H9 (cell line): Measurements from ENCODE around the gene PLCH1. TPM values are rescaled to one million over a fixed set of nuclear protein-coding genes. Genes with fewer than 3 reads are reported as not detected.

Experiments
- DNase-seq: peaks from one replicate; pipeline ENCODE4 v3.0.0-alpha.2; 2017
- H2AFZ ChIP-seq: one replicate; pipeline ENCODE4 v1.6.1; 2013; ENCODE audit warnings: mild to moderate bottlenecking, low read length, control low read depth, moderate library complexity
- H2AK5ac ChIP-seq: 2 replicates; pipeline ENCODE4 v1.6.1; 2013; ENCODE audit warnings: low read length, control low read depth, mixed read lengths; ENCODE audit not compliant: insufficient read length
- H2BK120ac ChIP-seq: one replicate; pipeline ENCODE4 v1.6.1; 2013; ENCODE audit warnings: low read depth, mild to moderate bottlenecking, low read length, control low read depth, inconsistent platforms; ENCODE audit not compliant: poor library complexity, severe bottlenecking
- H2BK12ac ChIP-seq: 2 replicates; pipeline ENCODE4 v1.6.1; 2013; ENCODE audit warnings: low read length, control low read depth, mixed read lengths, low read depth; ENCODE audit not compliant: insufficient read length
- H2BK15ac ChIP-seq: 2 replicates; pipeline ENCODE4 v1.6.1; 2013; ENCODE audit warnings: low read depth, low read length, control low read depth
- H2BK20ac ChIP-seq: one replicate; pipeline ENCODE4 v1.6.1; 2013; ENCODE audit warnings: low read depth, mild to moderate bottlenecking, low read length, control low read depth, inconsistent platforms; ENCODE audit not compliant: poor library complexity, severe bottlenecking
- H2BK5ac ChIP-seq: 2 replicates; pipeline ENCODE4 v1.6.1; 2013; ENCODE audit warnings: low read length, control low read depth, mixed read lengths; ENCODE audit not compliant: insufficient read length
- H3K14ac ChIP-seq: 2 replicates; pipeline ENCODE4 v1.6.1; 2013; ENCODE audit warnings: low read length, control low read depth; ENCODE audit not compliant: insufficient read depth
- H3K18ac ChIP-seq: 2 replicates; pipeline ENCODE4 v1.6.1; 2013; ENCODE audit warnings: low read depth, mild to moderate bottlenecking, mixed read lengths, low read length, control low read depth; ENCODE audit not compliant: insufficient read length
- H3K23ac ChIP-seq: 2 replicates; pipeline ENCODE4 v1.6.1; 2013; ENCODE audit warnings: low read length, control low read depth, mixed read lengths, low read depth; ENCODE audit not compliant: insufficient read length
- H3K23me2 ChIP-seq: 2 replicates; pipeline ENCODE4 v1.6.1; 2013; ENCODE audit warnings: low read depth, mild to moderate bottlenecking, mixed read lengths, low read length, control low read depth; ENCODE audit not compliant: insufficient read length, poor library complexity, severe bottlenecking
- H3K27ac ChIP-seq: 2 replicates; pipeline ENCODE4 v1.5.1; 2013; ENCODE audit warnings: low read length, control low read depth, mixed read lengths, low read depth; ENCODE audit not compliant: insufficient read length
- H3K27me3 ChIP-seq: 2 replicates; pipeline ENCODE4 v1.6.1; 2013; ENCODE audit warnings: low read length, control low read depth, inconsistent platforms; ENCODE audit not compliant: insufficient read depth
- H3K4ac ChIP-seq: 2 replicates; pipeline ENCODE4 v1.6.1; 2013; ENCODE audit warnings: low read depth, mild to moderate bottlenecking, control low read depth, inconsistent platforms, low read length, moderate library complexity
- H3K4me1 ChIP-seq: 2 replicates; pipeline ENCODE4 v1.6.1; 2013; ENCODE audit warnings: low read length, control low read depth, inconsistent platforms; ENCODE audit not compliant: insufficient read depth
- H3K4me2 ChIP-seq: 2 replicates; pipeline ENCODE4 v1.6.1; 2013; ENCODE audit warnings: low read length, control low read depth, mixed read lengths; ENCODE audit not compliant: insufficient read length, insufficient read depth
- H3K56ac ChIP-seq: 2 replicates; pipeline ENCODE4 v1.6.1; 2013; ENCODE audit warnings: low read depth, mild to moderate bottlenecking, mixed read lengths, low read length, control low read depth; ENCODE audit not compliant: insufficient read length
- H3K79me1 ChIP-seq: 2 replicates; pipeline ENCODE4 v1.6.1; 2013; ENCODE audit warnings: low read depth, mild to moderate bottlenecking, moderate library complexity, low read length, control low read depth, inconsistent platforms; ENCODE audit not compliant: insufficient read depth, poor library complexity, severe bottlenecking
- H3K79me2 ChIP-seq: 2 replicates; pipeline ENCODE4 v1.6.1; 2013; ENCODE audit warnings: low read length, control low read depth, inconsistent platforms; ENCODE audit not compliant: insufficient read depth
- H3K9ac ChIP-seq: 2 replicates; pipeline ENCODE4 v1.6.1; 2013; ENCODE audit warnings: low read length, control low read depth, mixed read lengths; ENCODE audit not compliant: insufficient read length; ENCODE audit errors: extremely low read depth
- H3K9me3 ChIP-seq: one replicate; pipeline ENCODE4 v1.6.1; 2013; ENCODE audit warnings: low read depth, low read length, inconsistent platforms; ENCODE audit not compliant: control insufficient read depth
- H3T11ph ChIP-seq: one replicate; pipeline ENCODE4 v1.6.1; 2013; ENCODE audit warnings: mild to moderate bottlenecking, low read length, control low read depth, inconsistent platforms
- H4K20me1 ChIP-seq: one replicate; pipeline ENCODE4 v1.6.1; 2013; ENCODE audit not compliant: control insufficient read depth, insufficient read length, insufficient read depth
- H4K5ac ChIP-seq: 2 replicates; pipeline ENCODE4 v1.6.1; 2013; ENCODE audit warnings: low read depth, mild to moderate bottlenecking, mixed read lengths, low read length, control low read depth; ENCODE audit not compliant: insufficient read length
- H4K8ac ChIP-seq: replicated peaks from 2 replicates; pipeline ENCODE4 v1.6.1; 2013; ENCODE audit warnings: low read length, control low read depth, mixed read lengths, low read depth; ENCODE audit not compliant: insufficient read length
- H4K91ac ChIP-seq: 2 replicates; pipeline ENCODE4 v1.6.1; 2013; ENCODE audit warnings: low read depth, mild to moderate bottlenecking, moderate library complexity, mixed read lengths, low read length, control low read depth; ENCODE audit not compliant: insufficient read length
- H3K27ac Mint-ChIP-seq, 3 experiments: 2 replicates in 2 of 3; 3 replicates in 1 of 3; pipeline ENCODE4 v1.8.0; 2020 to 2021; ENCODE audit warnings: mixed read lengths in 3 of 3, mild to moderate bottlenecking in 1 of 3, moderate library complexity in 1 of 3
- H3K27me3 Mint-ChIP-seq: 2 replicates; pipeline ENCODE4 v1.8.0; 2021; ENCODE audit warnings: low read depth, mild to moderate bottlenecking, moderate library complexity, mixed read lengths
- H3K36me3 Mint-ChIP-seq, 3 experiments: 2 replicates in 2 of 3; 3 replicates in 1 of 3; pipeline ENCODE4 v1.8.0; 2020 to 2021; ENCODE audit warnings: low read depth in 3 of 3, mixed read lengths in 3 of 3; ENCODE audit not compliant: insufficient read depth in 1 of 3
- H3K4me1 Mint-ChIP-seq, 2 experiments: 2 replicates each; pipeline ENCODE4 v1.8.0; 2020; ENCODE audit warnings: mixed read lengths in 2 of 2
- H3K4me3 Mint-ChIP-seq, 2 experiments: 2 replicates in 1 of 2; 3 replicates in 1 of 2; pipeline ENCODE4 v1.8.0; 2020 to 2021; ENCODE audit warnings: mild to moderate bottlenecking in 2 of 2, mixed read lengths in 2 of 2, moderate library complexity in 1 of 2
- H3K9me3 Mint-ChIP-seq, 2 experiments: 2 replicates in 1 of 2; 3 replicates in 1 of 2; pipeline ENCODE4 v1.8.0; 2020; ENCODE audit warnings: mild to moderate bottlenecking in 2 of 2, mixed read lengths in 2 of 2, moderate library complexity in 1 of 2
- WGBS: extraction: QIAGEN DNeasy Blood & Tissue Kit; methylation state at CpG from one replicate; pipeline ENCODE4 v1.1.7; 2013; ENCODE audit warnings: missing lambda C conversion rate, low lambda C conversion rate, mixed read lengths; ENCODE audit not compliant: insufficient read length; ENCODE audit errors: extremely low coverage; 5-methylcytosine and 5-hydroxymethylcytosine counted together
- total RNA-seq: library from RNA; stranded (reverse); gene quantifications from 2 replicates; pipeline ENCODE4 v1.2.1, GENCODE V29; 2021
- TF ChIP-seq, protein P1 (sequence below): fragments of 200-600 bp; sonication (generic); conservative IDR thresholded peaks from 3 replicates; pipeline ENCODE4 v1.8.0; 2021; ENCODE audit warnings: antibody characterized with exemption, mild to moderate bottlenecking

The PLCH1 gene
- total RNA-seq, 1 experiment from 2014 or later, result 19.0 TPM

DNA sequence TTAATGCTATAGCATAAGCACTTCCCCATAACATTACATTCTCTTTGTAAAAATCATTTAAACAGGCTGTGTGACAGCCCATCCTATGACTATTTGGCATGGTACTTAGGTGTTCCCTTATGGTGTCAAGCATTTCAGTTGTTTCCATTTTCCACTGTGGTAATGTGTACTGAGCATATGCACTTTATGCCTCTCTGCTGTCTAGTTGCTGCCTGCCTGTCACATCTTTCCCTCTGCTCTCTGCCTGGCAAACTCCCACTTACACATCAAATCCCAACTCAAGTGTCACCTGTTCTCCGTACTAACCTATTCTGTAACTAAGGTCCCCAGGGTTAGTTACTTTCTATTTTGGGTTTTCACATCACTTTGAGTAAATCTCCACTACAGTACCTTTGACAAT, 367.0 kb downstream of the PLCH1 start:
- Mint-ChIP-seq H3K27ac (no peak overlapping the region), H3K4me3 (no peak overlapping the region), H3K4me1 (peaks cover 14 to 16% of the 10 kb centered on the region in 2 experiments), H3K36me3 (no peaks in the 10 kb centered on the region), H3K27me3 (peaks cover 3% of the 10 kb centered on the region), H3K9me3 (no peaks in the 10 kb centered on the region)
- no peak overlapping the region for H4K5ac ChIP-seq
- no peak overlapping the region for H3K23ac ChIP-seq
- no peak overlapping the region for H2AFZ ChIP-seq
- H4K20me1 ChIP-seq, result no peaks in the 10 kb centered on the region
- no peak overlapping the region for H3K27ac ChIP-seq
- no peaks in the 10 kb centered on the region for H3K27me3 ChIP-seq
- DNase-seq, result no peak
- H3K4ac ChIP-seq, result no peak overlapping the region
- no peaks in the 10 kb centered on the region for H3K79me1 ChIP-seq
- no peaks in the 10 kb centered on the region for H3K9me3 ChIP-seq
- no peak overlapping the region for H2BK5ac ChIP-seq
- H2BK15ac ChIP-seq, result no peak overlapping the region
- TF ChIP-seq, protein P1, sequence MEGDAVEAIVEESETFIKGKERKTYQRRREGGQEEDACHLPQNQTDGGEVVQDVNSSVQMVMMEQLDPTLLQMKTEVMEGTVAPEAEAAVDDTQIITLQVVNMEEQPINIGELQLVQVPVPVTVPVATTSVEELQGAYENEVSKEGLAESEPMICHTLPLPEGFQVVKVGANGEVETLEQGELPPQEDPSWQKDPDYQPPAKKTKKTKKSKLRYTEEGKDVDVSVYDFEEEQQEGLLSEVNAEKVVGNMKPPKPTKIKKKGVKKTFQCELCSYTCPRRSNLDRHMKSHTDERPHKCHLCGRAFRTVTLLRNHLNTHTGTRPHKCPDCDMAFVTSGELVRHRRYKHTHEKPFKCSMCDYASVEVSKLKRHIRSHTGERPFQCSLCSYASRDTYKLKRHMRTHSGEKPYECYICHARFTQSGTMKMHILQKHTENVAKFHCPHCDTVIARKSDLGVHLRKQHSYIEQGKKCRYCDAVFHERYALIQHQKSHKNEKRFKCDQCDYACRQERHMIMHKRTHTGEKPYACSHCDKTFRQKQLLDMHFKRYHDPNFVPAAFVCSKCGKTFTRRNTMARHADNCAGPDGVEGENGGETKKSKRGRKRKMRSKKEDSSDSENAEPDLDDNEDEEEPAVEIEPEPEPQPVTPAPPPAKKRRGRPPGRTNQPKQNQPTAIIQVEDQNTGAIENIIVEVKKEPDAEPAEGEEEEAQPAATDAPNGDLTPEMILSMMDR, result no peak
- H3K14ac ChIP-seq, result no peak overlapping the region
- H2BK20ac ChIP-seq, result no peak overlapping the region
- H4K8ac ChIP-seq, result no peak overlapping the region
- H2BK12ac ChIP-seq, result no peak overlapping the region
- H3K4me2 ChIP-seq, result no peak overlapping the region
- H4K91ac ChIP-seq, result no peak overlapping the region
- WGBS, result no CpG with 5 or more reads among the region's 1 CpG
- H3K79me2 ChIP-seq, result no peaks in the 10 kb centered on the region
- H3K4me1 ChIP-seq, result 0 out of 2 replicates have a peak, but pooled peaks cover 1% of the 10 kb centered on the region
- no peaks in the 10 kb centered on the region for H3K23me2 ChIP-seq
- H3K9ac ChIP-seq, result no peak overlapping the region
- H2AK5ac ChIP-seq, result no peak overlapping the region
- no peak overlapping the region for H2BK120ac ChIP-seq
- no peak overlapping the region for H3T11ph ChIP-seq
- no peak overlapping the region for H3K18ac ChIP-seq
- H3K56ac ChIP-seq, result no peak overlapping the region
